ENCODE results near the gene GSX1.
"Not testable (repeated sequence)": the region's sequence is repeated elsewhere in the genome, so short reads cannot be mapped to it uniquely, and the experiment has no call there.

Gene GSX1

DNA sequence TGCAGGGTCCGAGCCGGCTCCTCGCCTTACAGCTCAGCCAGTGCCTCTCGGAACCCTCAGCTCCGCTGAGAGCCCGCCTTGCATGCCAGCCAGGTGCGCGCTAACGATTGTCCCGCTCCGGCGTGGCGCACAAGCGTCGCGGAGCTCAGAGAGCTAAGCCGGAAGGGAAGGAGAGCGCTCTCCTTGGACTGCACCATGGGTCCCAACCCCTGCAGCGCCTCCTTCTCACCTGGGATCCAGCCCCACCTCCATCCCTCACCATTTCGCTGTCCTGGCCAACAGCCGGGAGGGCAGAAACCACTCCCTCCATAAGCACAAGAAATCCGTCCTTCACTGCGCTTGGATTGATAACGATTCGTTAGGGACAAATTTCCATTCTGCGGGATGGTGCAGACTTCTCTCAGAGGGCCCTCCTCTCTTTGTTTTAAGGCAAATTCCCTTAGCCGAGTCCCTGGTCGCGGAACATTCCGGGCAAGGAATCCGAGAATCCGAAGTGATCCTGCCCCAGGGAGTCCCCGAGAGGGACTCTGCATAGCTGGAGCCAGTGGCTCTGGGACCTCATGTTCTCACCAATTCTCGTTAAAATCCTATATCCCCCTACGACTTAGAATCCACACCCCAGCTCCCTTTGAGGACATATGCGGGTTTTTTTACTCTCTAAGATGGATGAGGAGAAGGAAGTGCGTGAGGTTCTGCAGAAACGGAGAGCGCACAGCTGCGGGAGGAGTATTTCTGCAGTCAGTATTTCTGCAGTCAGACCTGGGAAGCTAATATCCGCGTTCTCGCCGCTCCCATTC, 2.8 kb downstream of the GSX1 start:
- no peak for DNase-seq

GRCh38 chr13:27795718-27796019, 3.4 kb downstream of the GSX1 start:
- DNase-seq: no peak

DNA sequence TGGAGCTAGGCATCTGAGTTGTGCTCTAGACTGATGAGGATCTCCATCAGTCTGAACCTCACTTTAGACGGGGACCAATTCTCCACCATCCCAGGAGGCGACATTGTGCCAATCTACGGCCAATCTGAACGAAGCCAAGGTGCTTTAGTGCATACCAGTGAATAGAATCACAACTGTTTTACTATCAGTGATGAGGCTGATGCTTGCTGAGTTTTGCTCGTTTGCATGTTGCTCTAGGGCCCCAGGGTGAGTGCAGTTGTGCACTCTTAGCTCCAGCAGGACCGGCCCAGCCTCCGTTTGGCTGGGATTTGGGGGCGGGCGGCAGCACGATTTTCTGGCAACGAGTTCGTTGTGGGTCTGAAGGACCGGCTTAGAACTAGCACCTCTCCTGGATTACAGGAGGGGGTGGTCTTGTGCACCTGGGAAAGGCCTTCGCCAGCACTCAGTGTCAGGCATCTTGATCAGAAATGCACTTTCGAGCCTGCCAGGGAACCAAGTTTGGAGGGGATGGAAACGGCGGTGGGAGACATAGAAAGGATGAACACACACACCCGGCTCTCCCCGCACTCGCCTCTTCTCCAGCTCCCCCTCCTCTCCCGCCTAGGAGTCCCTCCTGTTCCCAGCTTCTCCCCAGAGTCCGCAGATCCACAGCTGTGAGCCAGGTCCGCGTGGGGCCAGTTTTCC, 4.4 kb downstream of the GSX1 start:
- DNase-seq: no peak

GRCh38 chr13:27797228-27797624, 4.9 kb downstream of the GSX1 start:
- no peak for DNase-seq

DNA sequence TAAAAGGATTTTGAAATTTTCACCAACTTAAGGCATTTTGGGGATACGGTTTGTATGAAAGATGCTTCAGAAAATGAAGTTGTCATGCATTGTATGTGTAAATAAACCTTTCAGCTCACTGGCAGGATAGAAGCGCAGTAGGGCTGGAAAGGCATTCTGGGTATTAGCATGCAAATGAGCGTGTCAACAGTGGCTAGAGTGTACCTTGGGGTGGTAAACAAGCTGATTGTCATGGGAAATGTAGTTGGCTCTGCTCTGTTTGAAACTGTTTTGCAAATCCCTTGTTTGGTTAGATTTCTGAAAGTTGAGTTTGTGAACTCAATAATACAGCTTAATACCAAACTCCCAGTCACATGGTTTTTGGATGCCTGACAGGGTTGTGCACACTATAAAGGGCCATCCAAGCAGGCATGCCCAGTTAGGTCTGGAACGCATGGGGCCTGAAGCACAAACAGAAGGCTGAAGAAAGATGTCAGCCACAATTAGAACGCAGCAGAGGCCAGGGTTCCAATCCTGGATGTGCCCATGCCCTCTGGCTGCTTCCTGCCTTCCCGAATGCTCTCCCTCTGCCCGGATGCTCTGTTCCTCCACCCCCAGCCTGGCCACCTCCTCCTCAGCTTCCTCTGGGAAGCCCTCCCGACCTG, 14.6 kb downstream of the GSX1 start:
- no peak for DNase-seq

GRCh38 chr13:27808851-27809550, 16.7 kb downstream of the GSX1 start:
- DNase-seq: no peak

- DNase-seq: no peak
Measured at GRCh38 chr13:27810009-27810408, 17.7 kb downstream of the GSX1 start.

DNA sequence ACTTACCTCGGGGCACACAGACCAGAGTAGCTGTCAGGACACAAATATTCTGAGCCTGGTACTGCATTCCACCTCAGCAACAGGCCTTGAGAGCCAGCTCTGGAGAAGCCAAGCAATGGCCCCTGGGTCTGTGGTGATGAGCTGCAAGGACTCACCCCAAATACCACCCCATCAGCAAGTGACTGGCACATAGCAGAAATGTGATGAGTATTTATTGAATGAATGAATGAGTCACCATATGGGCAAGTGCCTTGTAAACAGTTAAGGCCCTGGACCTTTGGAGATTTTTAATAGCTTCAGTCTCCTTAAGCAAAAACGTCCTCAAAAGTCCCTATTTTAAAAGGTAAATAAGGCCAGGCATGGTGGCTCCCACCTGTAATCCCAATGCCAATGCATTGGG, 18.2 kb downstream of the GSX1 start:
- DNase-seq: no peak

DNA sequence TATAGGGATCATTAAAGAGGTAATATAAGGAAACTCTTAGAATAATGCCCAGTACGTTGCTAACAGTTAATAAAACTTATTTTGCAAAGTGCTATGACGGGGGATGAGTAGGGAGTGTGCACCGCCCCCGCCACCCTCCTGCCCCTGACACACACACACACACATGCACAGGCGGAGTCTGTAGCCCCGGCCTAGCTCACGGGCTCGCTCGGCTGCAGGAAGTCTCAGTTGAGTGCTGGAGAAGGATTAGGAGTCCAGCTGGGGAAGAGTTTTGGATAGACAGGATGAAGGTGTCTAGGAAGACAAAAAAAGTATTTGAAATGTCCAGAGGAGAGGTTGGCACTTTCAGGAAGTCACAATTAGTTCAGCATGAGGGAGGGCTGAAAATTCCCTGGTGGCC, 21.5 kb downstream of the GSX1 start:
- no peak for DNase-seq

DNA sequence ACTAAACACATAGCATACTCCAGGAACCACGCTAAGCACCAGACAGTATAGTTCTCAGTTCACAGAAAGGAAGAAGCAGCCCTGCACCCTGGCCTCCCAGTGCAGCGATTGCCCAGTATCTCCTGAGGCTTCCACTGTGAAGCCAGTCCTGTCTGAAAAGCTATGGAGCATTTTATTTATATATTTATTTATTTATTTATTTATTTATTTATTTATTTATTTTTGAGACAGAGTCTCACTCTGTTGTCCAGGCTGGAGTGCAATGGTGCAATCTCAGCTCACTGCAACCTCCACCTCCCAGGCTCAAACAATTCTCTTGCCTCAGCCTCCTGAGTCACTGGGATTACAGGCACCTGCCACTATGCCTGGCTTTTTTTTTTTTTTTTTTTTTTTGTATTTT, 25.5 kb downstream of the GSX1 start:
- not testable (repeated sequence) for DNase-seq

- no peak for DNase-seq
Measured at GRCh38 chr13:27820524-27821482, 28.5 kb downstream of the GSX1 start.

DNA sequence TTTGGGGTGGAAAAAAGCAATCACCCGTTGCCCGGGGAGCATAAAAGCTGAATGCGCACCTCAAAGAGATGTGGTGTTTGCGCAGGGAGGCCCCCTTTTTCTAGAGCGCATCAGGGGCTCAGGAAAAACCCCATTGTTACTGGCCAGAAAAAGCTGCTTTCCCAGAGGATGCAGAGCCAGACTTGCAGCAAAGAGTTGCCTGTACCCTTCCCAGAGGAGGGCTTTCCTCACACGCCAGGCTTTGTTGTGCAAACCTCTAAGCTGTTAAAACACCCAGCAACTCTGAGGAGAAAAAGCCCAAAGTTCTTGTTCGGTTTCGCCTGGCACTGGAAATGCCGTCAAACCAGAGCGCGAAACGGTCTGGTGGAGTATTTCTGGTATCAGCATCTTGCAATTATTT, 29.3 kb downstream of the GSX1 start:
- no peak for DNase-seq

- DNase-seq: no peak
Measured at GRCh38 chr13:27822258-27822872, 30.1 kb downstream of the GSX1 start.

DNA sequence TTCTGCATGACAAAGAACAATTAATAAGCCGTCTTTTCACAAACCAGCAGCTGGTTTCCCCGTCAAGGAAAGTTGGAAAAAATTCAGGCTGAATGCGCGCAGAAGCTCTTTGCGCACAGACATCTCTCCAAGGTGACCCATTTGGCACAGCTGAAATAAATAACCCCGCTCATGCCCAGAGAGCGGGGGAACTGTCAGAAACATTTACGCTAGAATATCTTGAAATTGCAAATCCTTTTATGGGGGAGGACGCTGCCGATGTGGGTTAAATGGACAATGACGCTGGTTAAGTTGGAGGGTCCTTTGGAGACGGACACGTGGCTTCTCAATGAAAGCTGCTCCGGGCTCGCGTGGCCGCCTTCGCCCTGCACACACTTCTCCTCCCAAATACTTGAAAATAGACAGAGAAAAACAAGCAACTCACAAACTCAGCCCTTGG, 30.6 kb downstream of the GSX1 start:
- DNase-seq: no peak

DNA sequence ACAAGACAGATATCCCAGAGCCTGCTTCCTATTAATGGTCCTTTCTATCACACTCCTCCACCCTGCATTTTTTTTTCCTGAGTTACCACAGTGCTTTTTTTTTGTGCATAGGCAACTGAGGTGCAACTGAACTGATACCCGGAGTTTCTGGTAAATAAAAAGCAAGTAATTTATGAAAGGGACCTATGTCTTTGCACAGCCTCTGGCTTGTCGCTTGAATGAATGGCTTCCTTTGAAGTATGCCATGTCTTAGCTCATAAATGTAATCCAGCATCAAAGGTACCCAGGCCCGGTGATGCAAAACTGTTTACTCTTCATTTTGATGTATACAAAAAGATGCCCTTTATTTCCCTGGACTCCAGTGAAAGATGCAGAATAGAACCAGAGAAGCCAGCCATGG, 31.8 kb downstream of the GSX1 start:
- DNase-seq: no peak

DNA sequence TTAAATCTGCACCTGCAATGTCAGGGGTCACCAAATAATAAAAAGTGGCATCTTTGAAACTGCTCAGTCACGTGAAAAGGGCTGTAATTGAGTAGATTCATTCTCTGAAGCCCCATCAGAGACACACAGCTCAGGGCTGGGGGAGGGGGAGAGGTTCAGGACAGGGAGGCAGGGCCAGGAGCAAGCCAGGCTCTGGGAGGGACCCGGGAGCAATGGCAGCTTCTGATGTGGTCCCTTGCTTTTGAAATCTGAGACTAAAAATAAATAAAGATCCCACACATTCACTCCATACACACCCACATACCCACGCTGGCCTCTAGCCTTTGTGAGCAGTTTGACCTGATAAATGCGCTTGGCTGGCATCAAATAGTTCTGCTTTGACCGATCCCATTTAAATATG, 32.8 kb downstream of the GSX1 start:
- no peak for DNase-seq

- peak; percentile 32 for DNase-seq
Measured at GRCh38 chr13:27826379-27827353, 34.4 kb downstream of the GSX1 start.

DNA sequence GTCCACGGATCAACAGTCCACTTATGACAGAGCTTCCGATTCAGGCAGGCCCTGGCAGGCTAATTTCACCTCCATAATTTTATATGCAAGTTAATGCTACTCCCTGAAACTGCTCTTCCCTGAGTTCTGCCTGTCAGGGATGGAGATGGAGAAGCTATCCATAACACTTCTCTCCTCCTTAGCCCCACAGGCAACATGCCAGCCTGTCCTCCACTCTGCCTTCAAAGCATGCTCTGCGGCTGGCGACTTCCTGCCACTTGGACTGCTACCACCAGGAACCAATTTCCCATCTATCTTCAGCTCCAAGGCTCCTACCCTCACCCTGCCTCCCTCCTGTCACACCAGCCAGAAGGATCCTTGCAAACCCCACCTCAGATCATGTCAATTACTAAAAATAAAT, 35.4 kb downstream of the GSX1 start:
- DNase-seq: no peak

DNA sequence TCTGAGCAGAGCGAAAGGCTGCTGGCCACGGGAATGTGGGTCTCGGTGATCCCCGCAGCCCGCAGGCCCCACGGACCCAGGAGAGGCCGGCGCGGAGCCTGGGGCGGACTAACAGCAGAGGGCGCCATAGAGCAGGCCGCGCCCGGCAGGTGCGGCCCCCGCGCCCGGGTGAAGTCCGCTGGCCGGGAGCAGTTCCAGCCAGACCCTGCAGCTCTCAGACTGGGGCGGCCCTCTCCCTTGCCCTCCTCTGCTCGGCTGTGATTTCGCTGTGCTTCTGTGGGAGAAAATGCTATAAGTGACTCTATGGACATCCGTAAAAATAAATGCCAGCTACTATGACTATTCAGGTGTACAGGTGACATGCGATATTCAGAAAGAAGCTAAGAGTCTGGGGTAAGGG, 37.7 kb downstream of the GSX1 start:
- no peak for DNase-seq

- no peak for DNase-seq
Measured at GRCh38 chr13:27833206-27833605, 40.9 kb downstream of the GSX1 start.

DNA sequence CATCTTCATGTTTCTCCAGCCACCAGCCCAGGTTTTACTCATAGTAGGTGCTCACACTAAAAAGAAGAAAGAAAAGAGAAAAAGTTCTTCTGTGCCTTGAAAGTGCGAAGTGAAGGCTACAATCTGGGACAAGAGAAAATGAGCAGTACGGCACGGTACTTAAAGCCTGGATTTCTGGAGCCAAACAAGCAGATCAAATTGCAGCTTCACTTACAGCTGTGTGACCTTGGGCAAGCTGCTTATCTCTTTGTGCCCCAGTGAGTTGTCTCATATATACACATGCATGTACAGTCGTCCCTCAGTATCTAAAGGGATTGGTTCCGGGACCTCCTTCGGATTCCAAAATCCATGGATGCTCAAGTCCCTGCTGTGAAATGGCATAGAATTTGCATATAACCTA, 41.8 kb downstream of the GSX1 start:
- DNase-seq: no peak
